Measurements from ENCODE around the gene ITLN2.
"Not testable (repeated sequence)": the region's sequence is repeated elsewhere in the genome, so short reads cannot be mapped to it uniquely, and the experiment has no call there.

DNA sequence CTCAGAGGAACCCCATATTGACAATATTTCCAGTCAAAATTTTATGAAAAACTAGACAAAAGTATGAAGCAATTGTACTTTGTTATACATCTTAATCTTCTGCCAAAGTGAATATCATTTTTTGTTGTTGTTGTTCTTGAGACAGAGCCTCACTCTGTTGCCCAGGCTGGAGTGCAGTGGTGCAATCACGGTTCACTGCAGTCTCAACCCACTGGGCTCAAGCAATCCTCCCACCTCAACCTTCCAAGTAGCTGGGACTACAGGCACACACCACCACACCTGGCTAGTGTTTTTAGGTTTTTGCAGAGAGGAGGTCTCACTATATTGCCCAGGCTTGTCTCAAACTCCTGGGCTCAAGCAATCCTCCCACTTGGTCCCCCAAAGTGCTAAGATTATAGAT, 52.4 kb downstream of the ITLN2 start:
- TF ChIP-seq CTCF (IDR thresholded peaks at IDR 0.05; ENCODE audit: insufficient read depth, low read length, poor library complexity, severe bottlenecking); EZH2phosphoT487 (conservative IDR thresholded peaks at IDR 0.05; ENCODE audit: low read length): not testable (repeated sequence)
